Activated T-helper 1 cell treated with Interleukin-2 at 50 U/mL for 16 hours (primary cell): Measurements from ENCODE around the gene DUS1L.
"Not testable (repeated sequence)": the region's sequence is repeated elsewhere in the genome, so short reads cannot be mapped to it uniquely, and the experiment has no call there.

Experiments
- DNase-seq: peaks from one replicate; pipeline ENCODE4 v3.0.0-alpha.2; 2020; ENCODE audit warnings: low read depth

Gene DUS1L

GRCh38 chr17:82039695-82040299, 25.8 kb downstream of the DUS1L start:
- no peak for DNase-seq

DNA sequence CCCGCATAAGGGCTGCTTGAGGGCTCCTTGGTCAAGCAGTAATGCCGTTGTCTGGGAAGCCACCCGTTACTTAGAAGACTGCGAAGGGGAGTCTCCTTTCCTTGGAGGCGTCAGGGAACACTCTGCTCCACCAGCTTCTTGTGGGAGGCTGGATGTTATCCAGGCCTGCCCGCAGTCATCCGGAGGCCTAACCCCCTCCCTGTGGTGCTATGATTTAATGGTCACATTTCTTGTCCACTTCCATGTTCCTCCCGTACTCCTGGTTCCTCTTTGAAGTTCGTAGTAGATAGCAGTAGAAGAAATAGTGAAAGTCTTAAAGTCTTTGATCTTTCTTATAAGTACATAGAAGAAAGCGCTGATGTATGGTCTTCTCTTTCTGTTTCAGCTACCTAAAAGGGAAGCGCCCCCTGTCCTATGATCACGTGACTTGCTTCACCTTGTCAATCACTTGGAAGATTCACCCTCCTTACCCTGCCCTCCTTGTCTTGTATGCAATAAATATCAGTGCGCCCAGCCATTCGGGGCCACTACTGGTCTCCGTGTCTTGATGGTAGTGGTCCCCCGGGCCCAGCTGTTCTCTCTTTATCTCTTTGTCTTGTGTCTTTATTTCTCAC, 26.7 kb downstream of the DUS1L start:
- not testable (repeated sequence) for DNase-seq

DNA sequence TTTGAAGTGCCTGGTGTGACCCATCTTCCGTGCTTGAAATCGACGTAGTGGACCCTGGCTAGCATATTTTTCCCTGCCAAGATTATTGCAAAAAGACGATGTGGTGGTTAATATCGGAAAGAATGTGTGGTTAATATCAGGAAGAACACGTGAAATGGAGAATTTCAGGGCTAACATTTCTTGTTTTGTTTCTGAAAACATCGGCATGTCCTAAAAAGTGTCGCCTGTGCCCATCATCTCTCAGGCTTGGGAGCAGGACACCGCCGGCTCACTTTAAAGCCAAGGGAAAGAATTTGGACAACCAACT, 27.8 kb downstream of the DUS1L start:
- no peak for DNase-seq

DNA sequence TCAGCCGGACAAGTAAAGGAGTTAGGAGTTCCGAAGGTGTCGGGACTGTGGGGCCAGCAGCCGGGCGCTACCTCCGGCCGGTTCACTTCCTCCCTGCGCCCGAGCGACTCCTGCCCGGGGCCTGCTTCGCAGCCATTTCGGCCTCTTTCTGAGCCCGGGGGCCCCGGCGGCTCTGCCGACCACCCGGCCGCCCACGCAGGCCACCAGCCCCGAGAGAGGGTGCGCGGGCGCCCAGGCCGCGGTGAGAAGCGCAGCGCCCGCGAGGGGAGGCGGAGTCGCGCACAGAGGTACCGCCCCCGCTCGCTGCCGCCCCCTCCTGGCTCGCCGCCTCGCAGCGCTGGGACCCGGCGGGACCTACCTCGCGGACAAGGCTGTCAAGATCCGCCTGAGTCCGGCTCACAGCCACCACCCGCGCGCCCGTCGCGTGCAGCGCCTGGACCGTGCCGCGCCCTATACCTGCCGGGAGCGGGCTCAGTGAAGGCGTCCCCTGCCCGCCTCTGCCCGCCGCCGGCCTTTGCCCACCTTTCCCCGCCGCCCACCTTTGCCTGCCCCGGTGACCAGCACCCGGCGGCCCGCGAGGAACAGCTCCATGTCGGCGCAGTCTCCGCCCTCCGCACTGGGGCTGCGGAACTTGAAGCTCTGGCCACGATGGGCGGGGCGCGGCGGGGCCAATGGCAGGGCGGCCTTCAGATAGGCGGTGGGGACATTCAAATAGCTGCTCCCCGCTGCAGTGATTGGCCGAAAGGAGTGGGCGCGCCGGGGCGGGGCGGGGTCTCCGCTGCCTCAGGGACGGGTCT, 28.3 kb downstream of the DUS1L start, which contains the start of gene DCXR:
Gene DCXR (minus strand): TSS at position 606 of the 797 bp plus-strand sequence. CDS start 15 bp downstream, at position 591.
- DNase-seq = peak; percentile 91

DNA sequence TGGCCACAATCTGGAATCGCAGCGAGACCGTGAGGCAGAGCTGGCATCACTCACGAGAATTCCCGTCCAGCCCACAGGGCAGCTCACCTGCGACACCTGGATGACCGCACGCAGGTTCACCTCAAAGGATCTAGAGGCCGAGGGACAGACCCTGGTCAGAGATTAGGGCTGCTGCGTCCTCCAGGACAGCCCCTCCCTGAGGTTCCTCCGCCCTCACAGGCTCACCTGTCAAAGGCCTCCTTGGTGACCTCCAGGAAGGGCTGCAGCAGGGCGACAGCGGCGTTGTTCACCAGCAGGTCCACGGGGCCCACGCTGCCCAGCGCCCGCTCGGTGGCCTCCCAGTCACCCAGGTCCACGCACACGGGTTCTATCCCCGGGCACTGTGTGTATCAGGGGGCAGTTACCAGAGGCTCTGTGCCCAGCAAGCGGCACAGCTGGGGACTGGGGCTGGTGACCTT, 28.9 kb downstream of the DUS1L start:
- no peak for DNase-seq

DNA sequence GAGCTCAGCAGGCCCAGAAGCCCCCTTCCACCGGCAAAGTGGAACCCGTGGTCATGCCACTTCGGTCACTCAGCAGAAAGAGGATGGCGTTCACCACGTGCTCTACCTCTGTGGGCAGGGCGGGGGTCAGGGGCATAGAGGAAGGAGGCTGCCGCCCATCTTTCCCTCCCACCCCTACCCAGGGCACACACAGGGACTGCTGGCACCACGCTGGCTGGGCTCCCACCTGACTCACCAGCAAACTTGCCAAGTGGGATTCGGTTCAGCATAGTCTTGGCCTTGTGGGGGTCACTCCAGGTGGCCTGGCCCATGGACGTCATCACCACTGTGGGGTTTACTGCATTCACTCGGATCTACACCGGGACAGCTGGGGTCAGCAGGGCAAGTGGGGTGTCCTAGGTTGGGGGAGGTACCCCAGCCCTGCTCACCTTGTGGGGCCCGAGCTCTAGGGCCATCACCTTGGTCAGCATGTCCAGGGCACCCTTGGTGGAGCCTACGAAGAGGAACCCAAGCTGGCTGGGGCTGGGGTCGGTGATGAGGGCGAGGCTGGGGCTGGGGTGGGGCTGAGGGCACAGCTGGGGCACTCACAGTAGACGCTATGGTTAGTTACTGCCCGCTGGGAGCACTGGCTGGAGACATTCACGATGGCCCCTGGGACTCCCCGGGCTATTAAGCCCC, 29.5 kb downstream of the DUS1L start:
- DNase-seq = no peak

GRCh38 chr17:82035488-82035887, 30.1 kb downstream of the DUS1L start:
- DNase-seq = no peak

DNA sequence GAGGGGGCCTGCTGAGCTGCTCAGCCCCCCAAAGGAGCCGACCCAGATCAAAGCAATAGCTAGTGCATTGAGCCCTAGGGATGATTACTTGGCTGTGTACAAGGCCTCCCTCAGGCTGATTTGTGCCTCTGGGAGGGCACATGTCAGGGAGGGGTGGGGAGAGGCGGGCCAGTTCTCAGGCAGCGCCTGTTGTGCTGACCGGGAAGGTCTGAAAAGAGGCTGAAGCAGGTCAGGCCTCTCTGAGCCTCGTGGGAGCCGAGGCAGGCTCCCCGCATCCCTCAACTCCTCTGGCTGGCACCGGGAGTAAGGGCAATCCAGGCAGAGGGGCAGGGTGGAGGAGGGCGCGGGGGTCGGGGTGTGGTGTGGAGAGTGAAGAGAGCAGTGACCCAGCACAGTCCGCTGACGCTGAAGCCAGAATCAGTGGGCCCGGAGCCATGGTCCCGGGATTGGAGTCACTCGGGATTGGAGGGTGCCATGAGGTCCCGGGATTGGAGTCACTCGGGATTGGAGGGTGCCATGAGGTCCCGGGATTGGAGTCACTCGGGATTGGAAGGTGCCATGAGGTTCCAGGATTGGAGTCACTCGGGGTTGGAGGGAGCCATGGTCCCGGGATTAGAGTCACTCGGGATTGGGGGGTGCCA, 31.1 kb downstream of the DUS1L start:
- DNase-seq = no peak

DNA sequence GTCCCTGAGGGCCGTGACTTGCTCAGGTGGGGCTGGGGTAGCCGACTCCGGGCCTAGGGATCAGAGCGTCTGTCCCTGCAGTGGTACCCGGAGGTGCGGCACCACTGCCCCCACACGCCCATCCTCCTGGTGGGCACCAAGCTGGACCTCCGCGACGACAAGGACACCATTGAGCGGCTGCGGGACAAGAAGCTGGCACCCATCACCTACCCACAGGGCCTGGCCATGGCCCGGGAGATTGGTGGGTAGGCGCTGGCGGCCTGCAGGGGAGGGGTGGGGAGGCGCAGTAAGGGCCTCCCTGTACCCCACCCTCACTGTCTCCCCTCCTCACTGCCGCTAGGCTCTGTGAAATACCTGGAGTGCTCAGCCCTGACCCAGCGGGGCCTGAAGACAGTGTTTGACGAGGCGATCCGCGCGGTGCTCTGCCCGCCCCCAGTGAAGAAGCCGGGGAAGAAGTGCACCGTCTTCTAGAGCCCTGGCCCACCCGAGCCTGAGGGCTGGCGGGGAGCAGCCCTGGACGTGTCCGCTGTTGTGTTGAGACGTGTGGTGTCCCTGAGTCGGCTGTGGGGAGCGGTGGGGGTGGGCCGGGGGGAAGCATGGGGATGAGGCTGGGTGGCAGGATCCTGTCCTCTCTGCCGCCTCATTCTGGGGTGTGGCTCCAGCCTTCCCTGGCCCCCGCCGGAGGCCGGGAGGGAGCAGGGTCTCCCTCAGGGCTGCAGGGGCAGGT, 32.1 kb downstream of the DUS1L start:
- DNase-seq = no peak

DNA sequence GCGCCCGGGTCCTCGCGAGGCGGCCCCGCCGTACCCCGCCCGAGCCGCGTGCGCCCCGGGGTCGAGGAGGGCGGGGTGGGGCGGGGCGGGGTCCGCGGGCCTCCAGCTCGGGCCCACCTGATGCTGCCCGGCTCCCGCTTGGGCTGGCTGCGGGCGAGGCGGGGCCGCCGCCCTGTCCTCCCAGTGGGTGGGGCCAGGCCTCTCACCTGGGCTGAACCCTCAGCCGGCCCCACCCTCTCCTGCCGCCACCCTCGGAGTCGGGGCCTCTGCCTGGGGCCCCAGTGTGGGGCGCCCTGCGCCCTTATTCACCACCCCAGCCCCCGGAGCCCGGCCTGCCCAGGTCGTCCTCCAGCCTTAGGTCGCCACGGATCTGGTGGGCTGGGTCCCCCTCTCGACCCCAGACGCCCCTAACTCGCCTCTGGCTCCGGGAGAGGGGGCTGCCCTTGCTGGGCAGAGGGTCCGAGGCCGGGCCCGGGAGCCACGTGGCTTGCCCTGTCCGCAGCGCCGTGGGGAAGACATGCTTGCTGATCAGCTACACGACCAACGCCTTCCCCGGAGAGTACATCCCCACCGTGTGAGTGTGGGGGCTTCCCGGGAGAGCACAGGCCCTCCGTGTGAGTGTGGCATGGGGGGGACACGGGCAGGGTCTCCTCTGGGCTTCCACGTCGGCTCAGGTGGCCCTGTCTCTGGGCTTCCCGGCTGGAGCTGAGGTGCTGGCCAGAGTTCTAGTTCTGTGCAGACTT, 33.5 kb downstream of the DUS1L start:
- DNase-seq = no peak

DNA sequence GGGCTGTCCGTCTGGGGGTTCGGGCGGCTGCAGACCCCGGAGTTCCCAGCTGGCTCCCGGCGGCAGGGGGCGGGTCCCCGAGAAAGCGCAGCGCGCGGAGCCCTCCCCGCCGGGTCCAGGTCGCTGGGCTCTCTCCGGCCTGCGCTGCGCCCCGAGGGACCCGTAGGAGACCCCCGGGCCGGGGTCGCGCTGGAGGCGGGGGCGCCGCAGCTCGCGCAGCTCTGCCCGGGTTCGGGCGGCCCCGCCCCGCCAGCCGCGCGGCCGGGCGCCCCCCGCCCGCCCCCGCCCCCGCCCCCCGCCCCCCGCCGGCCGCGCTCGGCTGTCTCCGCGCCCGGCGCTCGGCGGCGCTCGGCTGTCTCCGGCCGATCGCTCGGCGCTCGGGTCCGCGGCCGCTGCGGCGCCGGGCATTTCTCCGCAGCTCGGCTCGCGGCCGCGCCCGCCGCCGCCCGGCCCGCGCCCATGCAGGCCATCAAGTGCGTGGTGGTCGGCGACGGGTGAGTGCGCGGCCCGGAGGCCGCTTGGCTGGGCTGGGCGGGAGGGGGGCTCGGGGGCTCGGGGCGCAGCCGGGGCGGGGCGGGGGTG, 34.2 kb downstream of the DUS1L start, which contains the start of gene RAC3:
Gene RAC3 (plus strand): TSS at position 376 of the 582 bp plus-strand sequence. CDS start 84 bp downstream, at position 460.
- DNase-seq = no peak

DNA sequence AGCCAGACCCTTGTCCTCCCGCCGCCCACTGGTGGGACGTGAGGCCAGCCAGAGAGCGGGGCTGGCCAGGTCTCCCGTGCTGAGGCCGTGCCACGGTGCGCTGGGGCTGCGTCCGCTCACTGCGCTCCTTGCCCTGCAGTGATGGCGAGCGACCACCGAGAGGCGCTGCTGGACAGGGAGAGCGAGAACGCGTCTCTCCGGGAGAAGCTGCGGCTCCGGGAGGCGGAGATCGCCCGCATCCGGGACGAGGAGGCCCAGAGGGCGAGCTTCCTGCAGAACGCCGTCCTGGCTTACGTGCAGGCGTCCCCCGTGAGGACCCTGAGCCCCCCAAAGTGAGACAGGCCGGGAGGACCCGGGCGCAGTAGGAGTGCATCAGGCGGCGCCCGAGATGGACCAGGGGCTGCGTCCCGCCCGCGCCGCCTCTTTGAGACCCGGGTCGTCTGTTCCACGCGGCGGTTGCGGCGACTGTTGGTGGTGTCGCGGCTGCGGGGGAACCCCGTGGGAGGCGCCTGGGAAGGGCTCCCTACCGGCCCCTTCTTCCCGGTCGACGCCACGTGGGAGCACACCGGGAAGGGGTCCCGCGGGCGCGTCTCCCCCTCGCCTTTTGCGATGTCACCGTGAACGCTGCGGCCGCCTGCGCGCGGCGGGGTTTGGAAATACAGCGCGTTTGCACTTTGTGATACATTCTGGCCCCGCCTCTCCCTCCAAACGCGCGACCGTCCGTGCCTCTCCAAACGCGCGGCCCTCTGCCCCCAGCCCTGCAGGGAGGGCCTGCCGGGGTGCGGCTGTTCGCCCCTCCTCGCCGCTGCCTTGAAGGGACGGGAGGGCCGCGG, 34.9 kb downstream of the DUS1L start:
- peak; percentile 76 for DNase-seq

DNA sequence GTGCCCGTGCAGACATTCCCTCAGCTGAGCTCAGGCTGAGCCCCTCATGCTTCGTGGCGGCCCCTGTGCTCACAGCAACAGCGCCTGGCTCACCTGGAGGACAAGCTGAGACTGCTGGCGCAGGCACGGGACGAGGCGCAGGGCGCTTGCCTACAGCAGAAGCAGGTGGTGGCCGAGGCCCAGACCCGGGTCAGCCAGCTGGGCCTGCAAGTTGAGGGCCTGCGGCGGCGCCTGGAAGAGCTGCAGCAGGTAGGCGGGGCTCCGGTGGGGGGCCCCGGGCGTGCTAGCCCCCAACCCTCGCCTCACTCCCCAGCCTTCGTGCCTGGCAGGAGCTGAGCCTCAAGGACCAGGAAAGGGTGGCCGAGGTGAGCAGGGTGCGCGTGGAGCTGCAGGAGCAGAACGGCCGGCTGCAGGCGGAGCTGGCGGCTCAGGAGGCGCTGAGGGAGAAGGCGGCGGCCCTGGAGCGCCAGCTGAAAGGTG, 35.6 kb downstream of the DUS1L start:
- DNase-seq = no peak

DNA sequence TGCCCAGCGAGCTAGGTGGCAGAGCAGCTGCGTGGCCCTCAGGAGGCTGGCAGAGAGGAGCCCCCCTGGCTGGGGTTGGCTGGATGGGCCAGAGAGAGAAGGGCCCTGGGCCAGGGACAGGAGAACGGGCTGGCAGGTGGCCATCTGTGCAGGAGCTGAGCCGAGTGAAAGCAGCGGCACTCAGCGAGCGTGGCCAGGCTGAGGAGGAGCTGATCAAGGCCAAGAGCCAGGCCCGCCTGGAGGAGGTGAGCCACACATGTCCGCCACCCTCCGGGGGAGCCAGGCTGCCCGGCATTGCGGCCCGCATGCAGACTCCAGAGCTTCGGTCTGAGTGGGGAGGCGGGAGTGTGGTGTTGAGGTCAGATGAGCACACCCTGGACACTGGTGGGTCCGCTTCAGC, 36.2 kb downstream of the DUS1L start:
- DNase-seq = no peak

- no peak for DNase-seq
Observed at GRCh38 chr17:82028966-82029365, 36.6 kb downstream of the DUS1L start.

DNA sequence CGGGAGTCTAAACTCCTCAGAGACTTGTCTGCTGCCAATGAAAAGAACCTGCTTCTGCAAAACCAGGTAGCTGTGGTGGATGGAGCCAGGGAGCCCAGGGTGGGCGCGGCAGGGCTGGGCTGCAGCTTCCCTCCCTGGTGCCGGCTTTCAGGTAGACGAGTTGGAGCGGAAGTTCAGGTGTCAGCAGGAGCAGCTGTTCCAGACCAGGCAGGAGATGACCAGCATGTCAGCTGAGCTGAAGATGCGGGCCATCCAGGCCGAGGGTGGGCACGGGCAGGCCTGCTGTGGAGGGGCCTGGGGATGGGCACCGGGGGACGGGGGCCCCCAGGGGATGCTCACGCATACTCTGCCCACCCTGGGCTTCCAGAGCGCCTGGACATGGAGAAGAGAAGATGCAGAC, 37.4 kb downstream of the DUS1L start:
- DNase-seq = no peak

DNA sequence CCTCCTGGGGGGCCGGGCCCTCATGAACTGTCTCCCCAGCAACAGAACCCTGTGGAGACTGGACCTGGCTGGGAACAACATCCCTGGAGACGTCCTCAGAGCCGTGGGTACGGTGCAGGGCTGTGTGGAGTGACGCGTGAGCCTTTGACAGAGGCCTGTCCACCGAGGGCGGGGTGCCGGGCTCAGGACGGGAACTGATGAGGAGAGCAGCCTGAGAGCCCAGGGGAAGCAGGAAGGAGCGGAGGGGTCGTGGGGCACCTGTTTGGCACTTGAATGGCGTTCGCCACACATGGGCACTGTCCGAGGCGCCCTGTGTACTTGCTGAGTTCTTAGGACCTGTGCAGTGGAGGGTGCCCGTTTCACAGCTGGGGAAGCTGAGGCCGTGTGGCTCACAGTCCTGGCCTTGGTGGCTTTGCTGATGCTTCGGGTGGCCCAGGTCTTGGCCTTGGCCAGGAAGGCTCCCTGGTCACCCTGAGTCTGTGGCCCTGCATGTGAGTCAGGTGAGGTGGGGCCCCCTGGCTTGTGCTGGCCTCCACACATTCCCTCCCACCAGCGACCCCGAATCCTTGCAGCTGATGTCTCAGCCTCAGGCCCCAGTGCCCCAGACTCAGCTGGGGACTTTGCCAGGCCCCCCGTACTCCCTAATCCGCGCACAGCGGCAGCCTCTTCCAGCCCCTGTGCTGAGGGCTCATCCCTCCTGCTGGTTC, 40.0 kb downstream of the DUS1L start:
- no peak for DNase-seq

- DNase-seq = no peak
Observed at GRCh38 chr17:82024859-82025258, 40.7 kb downstream of the DUS1L start.
